ENCODE measurements around the gene CDYL2.

GRCh38 chr16:80604600-80605355 is 199.6 kb downstream of the CDYL2 start:
- TF ChIP-seq CTCF (conservative IDR thresholded peaks at IDR 0.05), result no peak
- no peak for TF ChIP-seq ZFX (IDR thresholded peaks at IDR 0.05)

Data from C4-2B (cell line).